Occipital lobe (tissue), 2 donors: ENCODE data around the gene FAM72A. TPM values are rescaled to one million over a fixed set of nuclear protein-coding genes. Genes with fewer than 3 reads are reported as not detected.
"Not testable (repeated sequence)": the region's sequence is repeated elsewhere in the genome, so short reads cannot be mapped to it uniquely, and the experiment has no call there.

Experiments used
- DNase-seq: peaks from one replicate; lab custom pipeline; 2025; lab: John Stamatoyannopoulos, UW
- total RNA-seq: library from RNA; depleted of rRNA; stranded (reverse); fragments of >200 nt; gene quantifications from one replicate; pipeline ENCODE4 v1.2.3, GENCODE V29; 2014

Gene FAM72A
- total RNA-seq: 2.3 TPM

DNA sequence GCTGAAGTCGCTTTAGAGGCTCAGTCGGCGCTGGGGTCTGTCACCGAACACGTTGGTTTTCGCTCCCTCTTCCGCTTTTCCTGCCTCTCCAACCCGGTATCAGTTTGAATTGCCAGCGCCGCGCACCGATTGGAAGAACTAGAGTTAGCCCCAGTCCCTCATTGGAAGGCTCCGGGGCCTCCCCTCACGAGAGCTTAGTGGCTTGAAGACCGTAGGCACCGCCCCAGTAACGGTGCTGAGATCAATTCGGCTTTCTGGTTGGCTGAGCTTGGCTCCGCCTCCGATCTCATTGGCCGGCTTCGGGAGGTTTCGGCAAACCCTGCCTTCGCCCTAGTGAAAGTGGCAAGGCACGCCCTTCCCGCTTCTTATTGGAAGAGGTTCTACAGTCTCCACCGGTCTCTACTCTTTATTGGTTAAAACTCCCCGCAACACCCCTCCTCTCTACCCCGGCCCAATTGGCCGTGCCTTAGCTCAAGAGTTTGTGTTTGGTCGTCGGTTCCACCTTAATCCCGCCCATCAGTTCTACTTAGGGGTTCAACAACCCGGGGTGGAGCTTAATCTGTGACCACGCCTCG lies at the start of gene FAM72A:
FAM72A (minus strand) TSS at position 51 of the 575 bp plus-strand sequence. CDS start 814 bp downstream, outside the sequence.
- peak; percentile 99 for DNase-seq

DNA sequence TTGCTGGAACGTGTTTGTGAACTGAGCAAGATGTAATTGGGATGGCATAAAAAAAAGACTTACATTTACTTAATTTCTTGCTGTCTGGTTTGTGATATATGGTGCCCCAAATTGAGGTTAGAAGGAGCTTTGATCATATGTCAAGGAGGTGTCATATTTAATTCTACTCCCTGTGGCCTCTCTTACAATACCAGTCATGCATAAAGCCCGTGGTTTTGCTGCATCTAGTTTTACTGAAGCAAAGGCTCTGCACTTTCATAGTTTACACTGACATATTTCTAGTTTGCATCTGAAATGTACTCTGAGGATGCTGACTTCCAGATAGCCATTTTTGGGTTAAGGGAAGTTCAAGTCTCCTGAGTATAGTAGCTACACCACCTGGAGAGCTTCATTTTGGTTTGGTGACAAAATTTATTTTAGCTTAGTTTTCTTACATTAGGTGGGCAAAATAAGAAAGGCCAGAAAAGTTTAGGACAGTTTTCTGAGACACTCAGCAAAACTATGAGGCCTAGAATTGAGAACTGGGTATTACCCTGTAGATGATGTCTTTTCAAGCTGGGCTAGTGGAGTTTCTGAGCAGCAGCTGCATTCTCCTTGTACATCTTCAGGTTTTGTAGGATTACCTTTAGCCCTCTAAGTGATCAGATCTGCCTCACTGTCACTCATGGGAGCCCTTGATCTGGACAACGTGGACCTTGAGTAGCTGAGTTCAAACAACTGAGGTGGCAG lies 48.5 kb upstream of the FAM72A start:
- not testable (repeated sequence) for DNase-seq

DNA sequence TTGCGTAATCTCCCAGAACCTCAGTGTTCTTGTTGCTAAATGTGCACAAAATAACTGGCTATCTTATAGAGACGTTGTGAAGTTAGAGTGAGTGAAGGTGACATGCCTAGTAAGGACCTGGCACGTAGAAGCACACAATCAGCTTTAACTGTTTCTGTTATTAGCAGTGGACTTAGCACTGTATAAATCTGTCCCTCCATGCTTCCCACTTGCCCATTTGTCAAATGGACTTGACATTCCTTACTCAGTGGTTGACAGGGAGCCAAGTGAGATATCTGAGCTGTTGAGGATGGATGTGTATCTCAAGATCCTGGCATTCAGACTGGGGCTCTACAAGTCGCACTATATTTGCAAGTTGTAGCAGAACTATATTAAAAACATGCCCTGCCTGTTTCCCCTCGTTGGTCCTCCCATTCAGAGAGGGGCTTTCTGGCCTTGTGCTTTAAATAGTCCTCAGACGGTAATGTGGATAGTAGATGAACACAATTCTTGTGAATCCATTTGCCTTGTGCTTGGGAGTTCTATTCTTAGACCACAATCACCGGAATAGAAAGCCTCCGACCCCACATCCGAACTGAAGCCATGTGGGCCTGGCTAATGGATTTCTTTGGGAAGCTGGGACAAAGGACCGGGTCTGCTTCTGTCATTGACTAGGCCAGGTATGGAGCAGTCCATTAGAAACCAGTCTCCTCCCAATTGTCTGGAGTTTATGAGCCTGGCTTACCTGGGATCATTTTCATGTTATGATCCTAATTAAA lies 43.7 kb upstream of the FAM72A start:
- DNase-seq: not testable (repeated sequence)

DNA sequence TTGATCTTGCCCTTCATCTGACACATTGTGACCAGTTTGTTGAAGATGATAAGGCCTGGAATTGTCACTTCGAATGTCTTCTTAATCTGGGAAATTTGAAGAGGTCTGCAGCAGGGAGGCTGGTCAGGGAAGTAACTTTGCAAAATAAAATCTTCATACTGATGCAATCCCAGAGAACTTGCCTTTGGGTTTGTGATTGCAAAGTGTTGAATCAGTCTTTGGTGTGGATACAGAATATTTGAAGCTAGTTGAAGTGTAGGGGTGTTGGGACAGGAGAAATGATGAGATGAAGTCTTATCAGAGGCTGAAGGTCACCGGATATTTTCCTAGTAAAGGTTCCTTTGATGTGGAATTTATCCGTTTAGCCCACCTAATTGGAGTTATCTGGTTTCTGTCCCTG lies 42.8 kb upstream of the FAM72A start:
- DNase-seq: not testable (repeated sequence)

DNA sequence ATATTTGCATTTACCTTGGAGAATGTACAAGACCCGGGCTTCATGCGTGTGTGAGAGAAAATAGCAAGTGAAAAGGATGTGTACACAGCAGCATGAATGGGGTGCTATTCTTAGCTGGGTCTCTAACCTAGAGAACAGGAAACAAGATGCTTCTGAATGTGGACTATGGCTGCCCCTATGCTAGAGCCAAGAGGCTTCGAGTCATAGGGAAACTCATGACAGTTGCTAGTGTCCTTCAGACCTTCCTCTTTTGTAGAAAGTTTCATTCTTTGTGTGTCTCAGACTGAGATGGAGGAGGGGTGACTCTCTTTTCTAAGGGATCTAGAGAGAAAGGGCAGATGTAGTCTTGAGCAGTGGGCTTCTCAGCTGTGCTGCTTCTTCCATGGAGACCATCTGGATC lies 40.7 kb upstream of the FAM72A start:
- DNase-seq: not testable (repeated sequence)

DNA sequence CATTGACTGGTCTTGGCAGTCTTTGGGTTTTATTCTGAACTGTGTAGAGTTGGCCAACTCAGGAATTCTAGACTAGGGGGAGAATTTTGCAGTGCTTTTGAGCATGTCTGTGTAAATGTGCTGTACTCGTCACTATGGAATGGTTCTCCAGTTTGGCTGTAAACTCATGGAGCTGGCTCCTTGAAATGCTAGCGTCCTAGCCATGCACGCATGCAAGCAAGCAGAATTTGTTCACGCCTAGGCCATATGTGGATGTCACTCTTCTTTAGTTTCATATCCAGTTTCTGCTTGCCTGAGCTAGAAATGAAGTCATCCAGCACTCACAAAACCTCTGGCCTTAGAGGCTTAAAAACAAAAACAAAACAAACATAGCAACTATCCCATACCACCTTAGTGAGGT lies 37.6 kb upstream of the FAM72A start:
- DNase-seq: not testable (repeated sequence)

DNA sequence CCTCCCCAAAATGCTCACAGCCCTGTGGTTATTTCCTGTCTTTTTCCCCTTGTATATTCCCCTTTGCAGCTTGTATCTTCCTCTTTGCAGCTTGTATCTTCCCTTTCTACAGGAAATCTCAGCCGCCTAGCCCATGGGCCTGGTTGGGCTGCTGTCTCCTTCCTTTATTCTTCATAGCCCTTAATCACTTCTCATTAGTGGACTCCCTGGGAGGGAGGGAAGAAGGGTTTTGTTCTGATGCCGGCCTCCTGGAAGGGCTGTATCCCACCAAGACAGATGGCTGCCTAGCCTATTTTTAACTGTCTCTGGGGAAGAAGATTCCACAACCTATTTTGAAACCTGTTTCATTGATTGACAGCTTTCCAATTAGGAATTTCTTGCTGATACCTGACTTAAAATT lies 32.6 kb upstream of the FAM72A start:
- not testable (repeated sequence) for DNase-seq

DNA sequence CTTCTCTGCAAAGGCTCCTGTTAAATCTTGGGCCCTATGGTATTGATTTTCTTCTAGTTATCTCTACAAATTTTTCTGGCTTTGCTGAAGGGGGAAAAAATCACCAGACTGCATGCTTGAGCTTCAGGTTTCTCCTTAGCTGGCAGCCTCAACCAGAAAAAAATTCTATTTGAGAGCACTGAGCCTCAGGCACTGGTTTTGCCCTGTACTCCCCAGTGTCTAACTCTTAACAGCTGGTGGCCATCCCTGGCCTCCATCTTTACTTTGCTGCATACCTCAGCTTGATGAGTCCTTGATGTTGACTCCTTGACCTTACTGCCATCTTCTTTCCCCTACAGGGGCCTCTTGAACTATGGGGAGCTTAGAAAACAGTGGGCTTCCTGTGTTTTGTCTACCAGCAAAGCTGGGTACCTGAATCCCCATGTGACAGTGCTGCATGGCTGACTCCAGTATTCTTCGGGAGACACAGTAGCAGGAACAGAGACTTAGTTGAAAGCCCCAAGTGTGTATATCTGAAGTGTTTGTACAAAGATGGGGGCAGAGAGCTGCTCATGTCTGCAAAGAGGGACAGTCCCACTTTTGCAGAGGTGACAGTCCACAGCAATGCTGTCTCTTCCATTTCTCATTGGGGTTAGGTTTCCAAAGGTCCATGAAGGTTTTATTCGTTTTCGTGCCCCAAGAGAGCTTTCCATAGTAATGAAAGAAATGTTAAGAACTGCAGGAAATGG lies 31.7 kb upstream of the FAM72A start:
- DNase-seq: not testable (repeated sequence)

DNA sequence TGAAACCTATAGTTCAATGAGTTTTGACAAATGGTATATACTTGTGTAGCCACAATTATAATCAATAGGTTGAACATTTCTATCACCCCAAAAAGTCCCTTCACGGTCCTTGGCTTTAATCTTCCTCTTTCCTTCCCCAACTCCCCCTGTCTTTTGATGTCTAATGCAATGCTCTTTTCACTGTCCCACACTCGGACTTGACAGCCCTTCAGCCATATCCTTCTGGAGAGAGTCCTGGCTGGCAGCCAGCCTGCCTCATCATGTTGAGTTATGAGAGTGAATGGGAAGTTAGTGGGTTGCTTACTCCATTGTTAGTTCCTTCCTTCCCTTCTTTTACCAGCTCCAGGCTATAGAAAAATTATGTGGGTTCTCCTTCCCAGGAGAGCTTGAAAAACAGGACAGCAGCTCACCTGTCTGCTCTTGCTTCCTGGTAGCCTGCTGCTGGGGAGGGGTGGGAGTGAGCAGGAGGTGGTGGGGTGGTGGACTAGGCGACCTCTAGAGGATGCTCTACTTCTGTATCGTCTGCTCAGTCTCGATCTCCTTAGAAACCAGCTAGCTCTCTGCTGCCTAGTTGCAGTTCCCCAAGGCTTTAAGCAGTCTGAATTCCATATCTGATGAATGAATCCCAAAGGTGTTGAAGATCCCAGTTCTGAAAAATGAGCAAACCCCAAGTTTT lies 30.5 kb upstream of the FAM72A start:
- not testable (repeated sequence) for DNase-seq

DNA sequence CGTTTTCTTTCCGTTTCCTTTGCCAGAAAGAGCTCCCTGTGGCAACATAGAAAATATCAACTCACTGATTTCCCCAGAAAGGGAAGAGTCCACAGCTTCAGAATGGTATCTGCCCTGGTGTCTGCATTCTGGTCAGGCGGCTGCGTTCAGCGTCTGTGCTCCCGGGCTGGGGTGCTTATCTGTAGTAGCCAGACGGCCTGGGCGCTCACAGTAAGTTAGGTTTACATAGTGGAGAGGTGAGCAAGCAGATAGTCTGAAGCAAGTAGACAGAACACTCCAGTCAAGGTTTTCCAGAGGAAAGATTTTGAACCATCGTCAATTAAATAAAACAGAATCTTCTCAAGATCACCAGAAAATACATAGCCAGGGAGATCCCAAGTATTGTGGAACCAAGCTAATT lies 29.4 kb upstream of the FAM72A start:
- not testable (repeated sequence) for DNase-seq

DNA sequence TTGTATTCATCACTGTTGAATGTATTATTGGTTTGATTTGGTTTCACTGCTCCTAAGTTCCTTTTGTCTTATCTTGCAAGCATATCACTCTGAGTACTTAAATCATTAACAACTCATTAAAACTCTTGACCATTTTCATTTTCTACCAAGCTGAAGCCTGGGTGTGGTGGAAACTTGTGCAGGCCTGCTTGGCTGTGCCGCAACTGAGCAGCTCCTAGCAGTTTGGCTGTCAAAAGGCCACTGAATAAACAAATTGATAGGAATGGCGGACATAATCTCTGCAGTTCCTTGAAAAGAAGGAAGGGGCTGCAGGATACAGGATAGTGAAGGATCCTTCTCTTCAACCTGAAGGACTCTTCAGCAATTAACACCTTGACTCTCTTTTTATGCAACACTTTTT lies 26.6 kb upstream of the FAM72A start:
- DNase-seq: not testable (repeated sequence)

DNA sequence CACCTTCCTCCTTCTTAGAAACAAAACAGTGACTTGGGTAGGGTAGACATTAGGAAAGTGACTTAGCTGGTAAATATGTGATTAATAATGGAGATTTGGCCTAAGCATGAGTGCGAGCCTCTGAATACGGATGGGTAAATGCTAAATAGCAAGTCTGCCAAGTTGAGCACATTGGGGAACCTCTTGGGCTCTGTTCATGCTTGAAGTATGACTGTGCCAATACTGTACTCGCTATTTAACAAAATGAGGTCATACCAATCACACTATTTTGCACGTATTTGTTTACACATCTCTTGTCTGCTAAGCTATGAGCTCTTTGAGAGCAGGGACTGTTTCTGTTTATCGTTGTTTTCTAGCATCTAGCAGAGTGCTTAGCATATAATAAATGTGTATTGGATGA lies 24.2 kb upstream of the FAM72A start:
- DNase-seq: not testable (repeated sequence)

DNA sequence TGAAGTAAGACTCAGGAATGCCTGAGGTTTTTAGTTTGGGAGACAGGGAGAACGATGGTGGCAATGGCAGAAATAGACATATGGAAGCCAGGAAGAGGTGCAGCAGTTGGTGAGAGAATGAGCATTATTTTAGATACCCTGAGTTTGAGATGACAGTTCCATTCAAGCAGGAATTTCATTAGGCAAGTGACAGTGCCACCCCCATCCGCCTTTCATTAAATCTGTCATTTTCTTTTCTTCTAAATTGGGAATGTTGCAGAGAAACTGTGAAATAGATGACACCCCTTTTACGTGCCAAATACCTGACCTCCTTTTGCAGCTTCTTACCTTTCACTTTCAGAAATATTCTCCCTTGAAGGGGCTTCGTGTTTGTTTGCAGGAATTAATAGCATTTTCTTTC lies 22.7 kb upstream of the FAM72A start:
- not testable (repeated sequence) for DNase-seq

DNA sequence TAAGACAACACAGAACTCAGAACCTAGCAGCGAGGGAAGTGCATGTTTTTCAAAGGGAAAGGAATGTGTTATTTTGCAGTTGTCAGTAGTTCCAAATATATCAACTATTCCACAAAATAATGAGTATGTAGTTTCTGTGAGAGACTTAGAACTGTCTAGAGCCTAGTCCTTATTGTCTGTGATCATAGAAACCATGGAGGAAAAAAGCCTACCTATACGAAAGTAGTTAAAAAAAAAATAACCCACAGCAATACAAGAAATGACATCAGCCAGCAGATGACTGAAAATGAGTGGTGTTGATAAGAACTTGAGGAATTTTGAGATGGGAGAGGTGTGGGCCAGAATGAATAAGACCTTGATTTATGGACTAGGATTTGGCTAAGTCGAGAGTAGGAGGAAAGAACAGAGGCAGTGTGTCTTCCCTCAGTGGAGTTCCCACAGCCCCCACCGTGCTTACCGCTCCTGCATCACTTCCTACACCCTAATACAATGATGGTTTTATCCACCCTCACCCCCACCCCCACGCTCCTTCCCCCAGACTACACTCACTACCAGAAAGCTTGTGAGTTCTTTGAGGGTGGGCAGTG lies 21.6 kb upstream of the FAM72A start:
- DNase-seq: not testable (repeated sequence)

DNA sequence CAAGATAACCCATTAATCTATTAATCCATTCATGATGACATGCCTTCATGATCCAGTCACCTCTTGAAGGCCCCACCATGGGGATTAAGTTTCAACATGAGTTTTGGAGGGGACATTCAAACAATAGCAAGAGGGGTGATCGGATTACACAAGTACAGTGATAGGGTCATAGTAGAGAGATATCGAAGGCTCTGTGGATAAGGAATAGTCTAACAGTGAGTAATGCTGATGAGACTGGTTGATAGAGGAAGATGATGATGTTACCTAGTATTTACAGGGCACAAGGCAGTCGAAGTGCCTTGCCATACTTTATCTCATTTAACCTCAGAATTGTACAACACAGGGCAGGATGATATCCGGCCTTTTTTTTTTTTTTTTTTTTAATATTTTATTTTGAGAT lies 18.9 kb upstream of the FAM72A start:
- DNase-seq: not testable (repeated sequence)

DNA sequence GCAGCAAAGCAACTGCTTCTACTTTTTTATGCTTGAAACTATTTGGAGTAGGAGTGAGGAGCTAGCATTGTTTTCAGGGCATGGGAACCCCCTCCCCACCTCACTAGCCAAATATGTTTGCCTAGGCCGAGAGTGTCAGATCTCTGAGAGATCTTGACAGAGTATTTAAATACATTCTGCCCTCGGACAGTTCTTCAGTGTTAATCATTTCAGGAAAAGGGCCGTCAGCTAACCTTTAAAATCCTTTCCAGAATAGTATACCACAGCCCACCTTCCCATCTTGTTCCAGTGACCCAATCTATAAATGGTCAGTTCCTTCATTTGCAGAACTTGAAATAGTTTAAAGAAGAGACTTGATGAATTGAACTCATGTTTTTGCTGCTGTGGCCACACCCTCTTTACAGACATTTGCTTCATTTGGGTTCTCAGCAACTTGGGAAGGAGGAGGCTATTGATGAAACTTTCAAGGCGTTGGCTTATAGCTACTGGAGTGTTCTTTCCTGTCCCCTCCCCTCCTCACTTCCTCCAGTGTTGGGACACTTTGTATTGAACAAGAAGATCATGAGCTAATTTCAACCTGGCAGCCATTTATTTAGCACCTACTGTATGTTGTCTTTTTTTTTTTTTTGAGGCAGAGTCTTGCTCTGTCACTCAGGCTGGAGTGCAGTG lies 17.8 kb upstream of the FAM72A start:
- not testable (repeated sequence) for DNase-seq

DNA sequence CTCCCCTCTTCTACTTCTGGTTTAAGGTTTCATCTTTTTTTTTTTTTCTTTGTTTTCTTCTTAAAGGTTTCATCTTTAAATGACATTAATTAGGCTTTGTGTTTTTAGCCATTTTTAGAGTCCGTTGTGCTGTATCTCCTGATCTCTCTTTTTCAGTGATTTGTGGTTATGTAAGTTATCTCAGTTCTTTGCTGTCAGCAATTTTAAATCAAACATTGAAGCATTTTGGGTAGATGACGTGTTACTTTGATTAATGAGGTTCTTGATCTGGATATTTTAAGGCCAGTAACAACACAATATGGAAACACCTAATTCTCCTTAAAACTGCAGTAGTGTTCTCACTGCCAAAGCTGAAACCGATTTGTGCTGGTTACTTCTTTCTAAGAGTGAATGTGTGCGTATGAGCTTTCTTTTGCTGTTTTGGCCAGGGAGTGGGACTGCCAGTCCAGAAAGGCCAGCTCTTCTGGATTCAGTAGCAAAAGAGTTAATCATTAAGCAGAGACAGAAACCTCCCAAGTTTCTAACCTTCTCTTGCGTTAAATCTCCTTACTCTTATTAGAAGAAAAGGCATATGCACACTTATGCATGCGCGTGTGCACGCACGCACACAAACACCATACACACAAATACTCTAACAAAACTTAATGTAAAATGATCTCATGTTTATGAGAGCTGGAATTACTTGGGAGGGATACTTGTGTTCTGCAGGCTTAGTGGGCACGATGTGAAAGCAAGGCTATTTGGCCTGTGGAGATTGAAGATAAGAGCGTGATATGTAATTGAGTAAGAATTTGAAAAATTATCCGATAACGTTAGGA lies 17.1 kb upstream of the FAM72A start:
- DNase-seq: not testable (repeated sequence)

DNA sequence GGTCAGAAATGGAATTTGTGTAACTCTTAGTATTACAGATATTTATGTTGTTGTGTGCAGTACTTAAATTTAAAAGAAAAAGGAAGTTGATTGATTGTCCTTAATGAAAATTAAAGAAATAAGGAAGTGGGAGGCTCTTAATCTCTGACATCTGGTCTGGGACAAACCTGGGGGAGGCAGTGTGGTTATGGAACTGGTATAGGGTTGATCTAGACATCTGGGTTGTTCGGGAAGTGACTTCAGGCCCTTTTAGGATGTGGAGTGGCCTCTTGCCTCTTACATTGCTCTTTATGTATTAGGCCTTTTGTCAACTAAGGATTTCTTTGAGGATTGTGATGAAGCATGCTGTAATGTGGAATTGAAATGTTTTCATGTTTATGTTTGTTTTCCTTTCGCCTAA lies 16.1 kb upstream of the FAM72A start:
- DNase-seq: not testable (repeated sequence)

DNA sequence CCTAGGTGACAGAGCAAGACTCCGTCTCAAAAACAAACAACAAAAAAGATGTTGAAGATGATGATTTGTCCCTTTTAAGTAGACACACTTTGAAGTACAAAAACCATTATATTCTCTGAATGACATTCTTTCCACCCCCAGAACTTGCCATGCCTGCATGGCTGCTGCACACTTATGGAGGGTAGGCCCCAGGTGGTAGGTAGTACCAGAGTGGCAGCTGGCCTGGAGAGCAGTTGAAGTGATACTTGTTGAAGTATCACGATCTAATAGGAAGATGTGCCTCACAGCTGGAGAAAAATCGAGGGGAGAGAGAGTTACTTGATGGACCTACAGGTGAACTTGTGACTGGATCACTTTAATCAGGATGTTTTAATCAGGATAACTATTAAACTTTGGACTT lies 15.6 kb upstream of the FAM72A start:
- not testable (repeated sequence) for DNase-seq
